HFFc6 (cell line): Measurements from ENCODE around the gene TBCK. TPM values are rescaled to one million over a fixed set of nuclear protein-coding genes. Genes with fewer than 3 reads are reported as not detected.

Source experiments
- DNase-seq: peaks from one replicate; pipeline ENCODE4 v3.0.0-alpha.2; 2018
- H3K27ac Mint-ChIP-seq: 2 replicates; pipeline ENCODE4 v1.8.0; 2020; ENCODE audit warnings: mild to moderate bottlenecking, mixed read lengths
- H3K27me3 Mint-ChIP-seq: 2 replicates; pipeline ENCODE4 v1.8.0; 2021; ENCODE audit warnings: mild to moderate bottlenecking, moderate library complexity, mixed read lengths; ENCODE audit not compliant: insufficient read depth
- H3K36me3 Mint-ChIP-seq: 2 replicates; pipeline ENCODE4 v1.8.0; 2021; ENCODE audit warnings: low read depth, mixed read lengths
- H3K4me1 Mint-ChIP-seq: 2 replicates; pipeline ENCODE4 v1.8.0; 2020; ENCODE audit warnings: low read depth, mixed read lengths
- H3K4me3 Mint-ChIP-seq: 2 replicates; pipeline ENCODE4 v1.8.0; 2020; ENCODE audit warnings: mild to moderate bottlenecking, moderate library complexity, mixed read lengths
- H3K9me3 Mint-ChIP-seq: 2 replicates; pipeline ENCODE4 v1.8.0; 2020; ENCODE audit warnings: mild to moderate bottlenecking, mixed read lengths
- CTCF ChIP-seq: fragments of 200-600 bp; sonication (generic); IDR thresholded peaks from 2 replicates; pipeline ENCODE4 v1.5.0; 2021; ENCODE audit warnings: antibody characterized with exemption, mild to moderate bottlenecking
- total RNA-seq, 6 experiments: library from RNA; stranded (reverse); fragmentation: NEBNext Ultra II Directional; extraction: Animal tissue kit (Norgen Biotek cat#: 25700); gene quantifications; 2 replicates in 1 of 6; 3 replicates in 5 of 6; pipeline ENCODE4 v1.2.3, GENCODE V29; 2021

TBCK gene
- total RNA-seq, 6 experiments from 2014 or later, result 21.4 to 37.0 (median 27.1) TPM

- no peak; the same call in 1 of the 2 replicates for TF ChIP-seq CTCF
- Mint-ChIP-seq H3K27ac (no peak overlapping the region), H3K4me3 (no peak overlapping the region), H3K9me3 (peaks cover 16% of the 10 kb centered on the region; the same call in 1 of the 2 replicates), H3K27me3 (peaks cover 3% of the 10 kb centered on the region), H3K4me1 (peaks cover 27% of the 10 kb centered on the region), H3K36me3 (no peaks in the 10 kb centered on the region)
- no peak for DNase-seq
These were observed 324.3 kb downstream of the TBCK start for GRCh38 chr4:105991726-105992125.

Other genes with a start within 250 kb of the TBCK start
- gene AIMP1, start 341 bp upstream of the TBCK start, total RNA-seq, result 10 to 100 TPM; 64.7 to 74.9 (median 70.8) TPM
- gene GIMD1, start 52.6 kb upstream of the TBCK start, total RNA-seq, result not detected